ENCODE results near the gene RAB5B. TPM values are rescaled to one million over a fixed set of nuclear protein-coding genes. Genes with fewer than 3 reads are reported as not detected.

The RAB5B gene
- total RNA-seq, 1 experiment from 2014 or later = 55.0 TPM

- TF ChIP-seq FOXK1 (CRISPR knock-in tag; IDR thresholded peaks at IDR 0.05) (peak; percentile 78; the same call in 1 of the 2 replicates), ATF3 (CRISPR knock-in tag; conservative IDR thresholded peaks at IDR 0.05) (no peak), HMGXB4 (CRISPR knock-in tag; IDR thresholded peaks at IDR 0.05) (peak; percentile 80), TEAD1 (CRISPR knock-in tag; IDR thresholded peaks at IDR 0.05) (peak; percentile 78), CREM (CRISPR knock-in tag; IDR thresholded peaks at IDR 0.05) (peak; percentile 84), FOXP1 (CRISPR knock-in tag; IDR thresholded peaks at IDR 0.05; ENCODE audit: borderline replicate concordance) (peak; percentile 24; the same call in 1 of the 2 replicates), JUN (CRISPR knock-in tag; IDR thresholded peaks at IDR 0.05) (peak; percentile 51), RELA (CRISPR knock-in tag; IDR thresholded peaks at IDR 0.05; ENCODE audit: borderline replicate concordance) (no peak), SMAD3 (CRISPR knock-in tag; IDR thresholded peaks at IDR 0.05; ENCODE audit: borderline replicate concordance) (0 out of 2 replicates have a peak, but pooled peaks have one; percentile 53), PRRX2 (CRISPR knock-in tag; IDR thresholded peaks at IDR 0.05) (no peak), HMGA2 (CRISPR knock-in tag; IDR thresholded peaks at IDR 0.05) (peak; percentile 26; the same call in 1 of the 2 replicates), CBFB (CRISPR knock-in tag; IDR thresholded peaks at IDR 0.05; ENCODE audit: low read depth) (peak; percentile 44; the same call in 1 of the 2 replicates), NR1H2 (CRISPR knock-in tag; IDR thresholded peaks at IDR 0.05) (no peak), TEAD4 (CRISPR knock-in tag; IDR thresholded peaks at IDR 0.05) (peak; percentile 82; the same call in 1 of the 2 replicates), ETV6 (CRISPR knock-in tag; IDR thresholded peaks at IDR 0.05) (peak; percentile 67), OVOL2 (CRISPR knock-in tag; IDR thresholded peaks at IDR 0.05; ENCODE audit: borderline replicate concordance) (no peak)
- TF ChIP-seq, protein P1, sequence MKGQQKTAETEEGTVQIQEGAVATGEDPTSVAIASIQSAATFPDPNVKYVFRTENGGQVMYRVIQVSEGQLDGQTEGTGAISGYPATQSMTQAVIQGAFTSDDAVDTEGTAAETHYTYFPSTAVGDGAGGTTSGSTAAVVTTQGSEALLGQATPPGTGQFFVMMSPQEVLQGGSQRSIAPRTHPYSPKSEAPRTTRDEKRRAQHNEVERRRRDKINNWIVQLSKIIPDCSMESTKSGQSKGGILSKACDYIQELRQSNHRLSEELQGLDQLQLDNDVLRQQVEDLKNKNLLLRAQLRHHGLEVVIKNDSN (CRISPR knock-in tag; IDR thresholded peaks at IDR 0.05) = peak; percentile 61
- TF ChIP-seq, protein P2, sequence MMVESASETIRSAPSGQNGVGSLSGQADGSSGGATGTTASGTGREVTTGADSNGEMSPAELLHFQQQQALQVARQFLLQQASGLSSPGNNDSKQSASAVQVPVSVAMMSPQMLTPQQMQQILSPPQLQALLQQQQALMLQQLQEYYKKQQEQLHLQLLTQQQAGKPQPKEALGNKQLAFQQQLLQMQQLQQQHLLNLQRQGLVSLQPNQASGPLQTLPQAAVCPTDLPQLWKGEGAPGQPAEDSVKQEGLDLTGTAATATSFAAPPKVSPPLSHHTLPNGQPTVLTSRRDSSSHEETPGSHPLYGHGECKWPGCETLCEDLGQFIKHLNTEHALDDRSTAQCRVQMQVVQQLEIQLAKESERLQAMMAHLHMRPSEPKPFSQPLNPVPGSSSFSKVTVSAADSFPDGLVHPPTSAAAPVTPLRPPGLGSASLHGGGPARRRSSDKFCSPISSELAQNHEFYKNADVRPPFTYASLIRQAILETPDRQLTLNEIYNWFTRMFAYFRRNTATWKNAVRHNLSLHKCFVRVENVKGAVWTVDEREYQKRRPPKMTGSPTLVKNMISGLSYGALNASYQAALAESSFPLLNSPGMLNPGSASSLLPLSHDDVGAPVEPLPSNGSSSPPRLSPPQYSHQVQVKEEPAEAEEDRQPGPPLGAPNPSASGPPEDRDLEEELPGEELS (CRISPR knock-in tag; IDR thresholded peaks at IDR 0.05) = peak; percentile 72
- TF ChIP-seq, protein P3, sequence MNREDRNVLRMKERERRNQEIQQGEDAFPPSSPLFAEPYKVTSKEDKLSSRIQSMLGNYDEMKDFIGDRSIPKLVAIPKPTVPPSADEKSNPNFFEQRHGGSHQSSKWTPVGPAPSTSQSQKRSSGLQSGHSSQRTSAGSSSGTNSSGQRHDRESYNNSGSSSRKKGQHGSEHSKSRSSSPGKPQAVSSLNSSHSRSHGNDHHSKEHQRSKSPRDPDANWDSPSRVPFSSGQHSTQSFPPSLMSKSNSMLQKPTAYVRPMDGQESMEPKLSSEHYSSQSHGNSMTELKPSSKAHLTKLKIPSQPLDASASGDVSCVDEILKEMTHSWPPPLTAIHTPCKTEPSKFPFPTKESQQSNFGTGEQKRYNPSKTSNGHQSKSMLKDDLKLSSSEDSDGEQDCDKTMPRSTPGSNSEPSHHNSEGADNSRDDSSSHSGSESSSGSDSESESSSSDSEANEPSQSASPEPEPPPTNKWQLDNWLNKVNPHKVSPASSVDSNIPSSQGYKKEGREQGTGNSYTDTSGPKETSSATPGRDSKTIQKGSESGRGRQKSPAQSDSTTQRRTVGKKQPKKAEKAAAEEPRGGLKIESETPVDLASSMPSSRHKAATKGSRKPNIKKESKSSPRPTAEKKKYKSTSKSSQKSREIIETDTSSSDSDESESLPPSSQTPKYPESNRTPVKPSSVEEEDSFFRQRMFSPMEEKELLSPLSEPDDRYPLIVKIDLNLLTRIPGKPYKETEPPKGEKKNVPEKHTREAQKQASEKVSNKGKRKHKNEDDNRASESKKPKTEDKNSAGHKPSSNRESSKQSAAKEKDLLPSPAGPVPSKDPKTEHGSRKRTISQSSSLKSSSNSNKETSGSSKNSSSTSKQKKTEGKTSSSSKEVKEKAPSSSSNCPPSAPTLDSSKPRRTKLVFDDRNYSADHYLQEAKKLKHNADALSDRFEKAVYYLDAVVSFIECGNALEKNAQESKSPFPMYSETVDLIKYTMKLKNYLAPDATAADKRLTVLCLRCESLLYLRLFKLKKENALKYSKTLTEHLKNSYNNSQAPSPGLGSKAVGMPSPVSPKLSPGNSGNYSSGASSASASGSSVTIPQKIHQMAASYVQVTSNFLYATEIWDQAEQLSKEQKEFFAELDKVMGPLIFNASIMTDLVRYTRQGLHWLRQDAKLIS (CRISPR knock-in tag; IDR thresholded peaks at IDR 0.05; ENCODE audit: borderline replicate concordance) = no peak
- TF ChIP-seq, protein P4, sequence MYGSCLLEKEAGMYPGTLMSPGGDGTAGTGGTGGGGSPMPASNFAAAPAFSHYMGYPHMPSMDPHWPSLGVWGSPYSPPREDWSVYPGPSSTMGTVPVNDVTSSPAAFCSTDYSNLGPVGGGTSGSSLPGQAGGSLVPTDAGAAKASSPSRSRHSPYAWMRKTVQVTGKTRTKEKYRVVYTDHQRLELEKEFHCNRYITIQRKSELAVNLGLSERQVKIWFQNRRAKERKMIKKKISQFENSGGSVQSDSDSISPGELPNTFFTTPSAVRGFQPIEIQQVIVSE (CRISPR knock-in tag; IDR thresholded peaks at IDR 0.05; ENCODE audit: borderline replicate concordance) = 0 out of 2 replicates have a peak, but pooled peaks have one; percentile 23
- TF ChIP-seq, protein P5, sequence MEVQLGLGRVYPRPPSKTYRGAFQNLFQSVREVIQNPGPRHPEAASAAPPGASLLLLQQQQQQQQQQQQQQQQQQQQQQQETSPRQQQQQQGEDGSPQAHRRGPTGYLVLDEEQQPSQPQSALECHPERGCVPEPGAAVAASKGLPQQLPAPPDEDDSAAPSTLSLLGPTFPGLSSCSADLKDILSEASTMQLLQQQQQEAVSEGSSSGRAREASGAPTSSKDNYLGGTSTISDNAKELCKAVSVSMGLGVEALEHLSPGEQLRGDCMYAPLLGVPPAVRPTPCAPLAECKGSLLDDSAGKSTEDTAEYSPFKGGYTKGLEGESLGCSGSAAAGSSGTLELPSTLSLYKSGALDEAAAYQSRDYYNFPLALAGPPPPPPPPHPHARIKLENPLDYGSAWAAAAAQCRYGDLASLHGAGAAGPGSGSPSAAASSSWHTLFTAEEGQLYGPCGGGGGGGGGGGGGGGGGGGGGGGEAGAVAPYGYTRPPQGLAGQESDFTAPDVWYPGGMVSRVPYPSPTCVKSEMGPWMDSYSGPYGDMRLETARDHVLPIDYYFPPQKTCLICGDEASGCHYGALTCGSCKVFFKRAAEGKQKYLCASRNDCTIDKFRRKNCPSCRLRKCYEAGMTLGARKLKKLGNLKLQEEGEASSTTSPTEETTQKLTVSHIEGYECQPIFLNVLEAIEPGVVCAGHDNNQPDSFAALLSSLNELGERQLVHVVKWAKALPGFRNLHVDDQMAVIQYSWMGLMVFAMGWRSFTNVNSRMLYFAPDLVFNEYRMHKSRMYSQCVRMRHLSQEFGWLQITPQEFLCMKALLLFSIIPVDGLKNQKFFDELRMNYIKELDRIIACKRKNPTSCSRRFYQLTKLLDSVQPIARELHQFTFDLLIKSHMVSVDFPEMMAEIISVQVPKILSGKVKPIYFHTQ (CRISPR knock-in tag; IDR thresholded peaks at IDR 0.05) = peak; percentile 81; the same call in 1 of the 2 replicates
- TF ChIP-seq, protein P6, sequence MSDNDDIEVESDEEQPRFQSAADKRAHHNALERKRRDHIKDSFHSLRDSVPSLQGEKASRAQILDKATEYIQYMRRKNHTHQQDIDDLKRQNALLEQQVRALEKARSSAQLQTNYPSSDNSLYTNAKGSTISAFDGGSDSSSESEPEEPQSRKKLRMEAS (CRISPR knock-in tag; IDR thresholded peaks at IDR 0.05) = peak; percentile 75; the same call in 1 of the 2 replicates
Measured at GRCh38 chr12:56041552-56042429, 67.9 kb downstream of the RAB5B start, which contains the start of gene RPS26 (continued).

All from WTC11 (cell line).